Measurements from ENCODE around the gene SLC39A3.

DNA sequence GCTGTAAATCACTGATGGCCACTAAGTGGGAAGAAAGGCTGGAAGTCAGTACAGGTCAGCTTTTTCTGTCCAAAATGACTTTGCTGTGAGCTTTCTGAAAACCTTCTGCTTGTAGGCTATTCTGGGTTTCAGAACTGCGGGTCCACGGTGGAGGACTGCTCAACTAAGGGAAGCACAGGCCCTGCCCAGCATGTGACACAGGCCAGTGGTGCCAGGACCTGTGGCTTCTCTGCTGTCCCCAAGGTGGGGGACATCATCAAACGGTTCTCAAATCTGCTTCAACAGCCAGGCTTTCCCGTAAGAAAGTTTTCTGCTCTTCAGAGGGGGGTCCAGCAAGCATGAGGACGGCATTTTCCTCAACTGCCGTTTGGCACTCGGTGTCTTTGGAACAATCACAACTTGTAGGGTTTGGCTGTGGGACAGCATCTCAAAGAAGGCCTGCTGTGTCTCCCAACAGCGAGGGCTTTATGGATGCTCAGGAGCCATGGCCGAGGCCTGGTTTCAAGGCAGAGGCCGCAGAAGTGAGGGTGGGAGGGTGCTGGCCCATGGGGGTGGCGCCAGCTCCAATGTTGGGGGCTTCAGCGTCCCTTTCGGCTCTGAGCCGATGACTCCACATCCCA, 39.4 kb upstream of the SLC39A3 start:
- TF ChIP-seq, protein P1, sequence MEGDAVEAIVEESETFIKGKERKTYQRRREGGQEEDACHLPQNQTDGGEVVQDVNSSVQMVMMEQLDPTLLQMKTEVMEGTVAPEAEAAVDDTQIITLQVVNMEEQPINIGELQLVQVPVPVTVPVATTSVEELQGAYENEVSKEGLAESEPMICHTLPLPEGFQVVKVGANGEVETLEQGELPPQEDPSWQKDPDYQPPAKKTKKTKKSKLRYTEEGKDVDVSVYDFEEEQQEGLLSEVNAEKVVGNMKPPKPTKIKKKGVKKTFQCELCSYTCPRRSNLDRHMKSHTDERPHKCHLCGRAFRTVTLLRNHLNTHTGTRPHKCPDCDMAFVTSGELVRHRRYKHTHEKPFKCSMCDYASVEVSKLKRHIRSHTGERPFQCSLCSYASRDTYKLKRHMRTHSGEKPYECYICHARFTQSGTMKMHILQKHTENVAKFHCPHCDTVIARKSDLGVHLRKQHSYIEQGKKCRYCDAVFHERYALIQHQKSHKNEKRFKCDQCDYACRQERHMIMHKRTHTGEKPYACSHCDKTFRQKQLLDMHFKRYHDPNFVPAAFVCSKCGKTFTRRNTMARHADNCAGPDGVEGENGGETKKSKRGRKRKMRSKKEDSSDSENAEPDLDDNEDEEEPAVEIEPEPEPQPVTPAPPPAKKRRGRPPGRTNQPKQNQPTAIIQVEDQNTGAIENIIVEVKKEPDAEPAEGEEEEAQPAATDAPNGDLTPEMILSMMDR (IDR thresholded peaks at IDR 0.05; ENCODE audit: control extremely low read depth in 1 of 3, insufficient read depth in 1 of 3, low read depth in 1 of 3, low read length in 3 of 3): no peak
- TF ChIP-seq, protein P2, sequence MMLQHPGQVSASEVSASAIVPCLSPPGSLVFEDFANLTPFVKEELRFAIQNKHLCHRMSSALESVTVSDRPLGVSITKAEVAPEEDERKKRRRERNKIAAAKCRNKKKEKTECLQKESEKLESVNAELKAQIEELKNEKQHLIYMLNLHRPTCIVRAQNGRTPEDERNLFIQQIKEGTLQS (IDR thresholded peaks at IDR 0.05; ENCODE audit: insufficient read depth, low read depth, low read length): no peak
- TF ChIP-seq PHF8 (conservative IDR thresholded peaks at IDR 0.05; ENCODE audit: low read depth, low read length) (no peak), POLR2AphosphoS5 (IDR thresholded peaks at IDR 0.05; ENCODE audit: low read depth, low read length) (no peak), POLR2A (IDR thresholded peaks at IDR 0.05; ENCODE audit: control extremely low read depth in 1 of 2, low read depth in 2 of 2, low read length in 2 of 2) (no peak), SRF (IDR thresholded peaks at IDR 0.05; ENCODE audit: low read depth, low read length) (no peak), RAD21 (IDR thresholded peaks at IDR 0.05 in 1 of 2, conservative IDR thresholded peaks at IDR 0.05 in 1 of 2; ENCODE audit: low read depth in 2 of 2, low read length in 2 of 2) (no peak), ZNF274 (IDR thresholded peaks at IDR 0.05; ENCODE audit: borderline replicate concordance, extremely low read depth, low read length) (no peak), CTBP2 (IDR thresholded peaks at IDR 0.05; ENCODE audit: borderline replicate concordance, insufficient read depth, insufficient read length, low read length) (no peak)
- TF ChIP-seq, protein P3, sequence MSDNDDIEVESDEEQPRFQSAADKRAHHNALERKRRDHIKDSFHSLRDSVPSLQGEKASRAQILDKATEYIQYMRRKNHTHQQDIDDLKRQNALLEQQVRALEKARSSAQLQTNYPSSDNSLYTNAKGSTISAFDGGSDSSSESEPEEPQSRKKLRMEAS (IDR thresholded peaks at IDR 0.05): no peak

All from H1 (cell line).